Ovary (tissue), 3 donors: ENCODE data around the gene DOCK4.

ENCODE experiments used
- POLR2A ChIP-seq: fragments of 450-650 bp; IDR thresholded peaks from one replicate; pipeline ENCODE4 v1.6.1; 2017; ENCODE audit warnings: antibody characterized with exemption, mild to moderate bottlenecking, moderate library complexity
- TF ChIP-seq, protein P1 (sequence below), 3 donors: fragments of 450-650 bp in 2 of 3; fragments of 200-600 bp in 1 of 3; IDR thresholded peaks; one replicate each; pipeline versions ENCODE4 v1.5.1 to v1.8.0; 2016 to 2022; ENCODE audit warnings: antibody characterized with exemption in 3 of 3, mild to moderate bottlenecking in 1 of 3
- donor health status: DM: no; HTN: no; CAD: no.

DNA sequence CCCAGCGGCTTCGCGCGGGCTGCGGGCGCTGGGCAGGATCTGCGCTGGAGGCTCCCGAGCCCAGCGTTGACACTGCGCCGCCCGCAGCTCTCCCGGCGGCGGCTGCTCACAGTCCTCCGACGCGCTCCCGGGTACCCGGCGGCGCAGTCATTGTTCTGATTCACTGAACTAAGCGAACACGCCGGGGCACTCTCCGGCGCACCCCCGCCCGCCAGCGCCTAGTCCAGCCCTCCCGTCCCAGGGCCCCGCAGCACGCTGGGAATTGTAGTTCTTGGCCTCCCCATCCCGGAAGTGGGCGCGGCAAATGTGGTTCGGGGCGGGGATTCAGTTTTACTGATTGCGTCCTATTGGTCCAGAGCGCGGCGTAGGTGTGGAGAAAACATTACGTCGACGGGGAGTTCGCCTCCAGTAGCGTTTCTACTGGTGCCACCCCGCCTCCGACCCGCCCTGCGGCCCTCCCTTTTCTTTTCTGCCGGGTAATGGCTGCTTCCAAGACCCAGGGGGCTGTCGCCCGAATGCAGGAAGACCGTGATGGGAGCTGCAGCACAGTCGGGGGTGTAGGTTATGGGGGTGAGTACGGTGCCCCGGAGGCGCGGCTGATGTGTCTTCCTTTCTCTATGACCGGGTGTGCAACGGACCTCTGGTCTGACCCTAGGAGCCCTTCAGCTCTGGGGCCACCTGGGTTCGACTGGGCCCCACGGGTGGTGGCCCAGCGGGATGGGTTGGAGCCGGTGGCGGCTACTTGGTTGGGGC is at the start of gene DOCK4, which contains the start of gene ZNF277:
- peak; percentile 47 for TF ChIP-seq POLR2A
- TF ChIP-seq, protein P1, sequence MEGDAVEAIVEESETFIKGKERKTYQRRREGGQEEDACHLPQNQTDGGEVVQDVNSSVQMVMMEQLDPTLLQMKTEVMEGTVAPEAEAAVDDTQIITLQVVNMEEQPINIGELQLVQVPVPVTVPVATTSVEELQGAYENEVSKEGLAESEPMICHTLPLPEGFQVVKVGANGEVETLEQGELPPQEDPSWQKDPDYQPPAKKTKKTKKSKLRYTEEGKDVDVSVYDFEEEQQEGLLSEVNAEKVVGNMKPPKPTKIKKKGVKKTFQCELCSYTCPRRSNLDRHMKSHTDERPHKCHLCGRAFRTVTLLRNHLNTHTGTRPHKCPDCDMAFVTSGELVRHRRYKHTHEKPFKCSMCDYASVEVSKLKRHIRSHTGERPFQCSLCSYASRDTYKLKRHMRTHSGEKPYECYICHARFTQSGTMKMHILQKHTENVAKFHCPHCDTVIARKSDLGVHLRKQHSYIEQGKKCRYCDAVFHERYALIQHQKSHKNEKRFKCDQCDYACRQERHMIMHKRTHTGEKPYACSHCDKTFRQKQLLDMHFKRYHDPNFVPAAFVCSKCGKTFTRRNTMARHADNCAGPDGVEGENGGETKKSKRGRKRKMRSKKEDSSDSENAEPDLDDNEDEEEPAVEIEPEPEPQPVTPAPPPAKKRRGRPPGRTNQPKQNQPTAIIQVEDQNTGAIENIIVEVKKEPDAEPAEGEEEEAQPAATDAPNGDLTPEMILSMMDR (IDR thresholded peaks at IDR 0.05), result no peak
